Mesothelial cell of epicardium (in vitro differentiated cells): ENCODE data around the gene DOCK6. TPM values are rescaled to one million over a fixed set of nuclear protein-coding genes. Genes with fewer than 3 reads are reported as not detected.

Experiments used
- DNase-seq, 2 experiments: peaks; one replicate each; pipeline ENCODE4 v3.0.0; 2021; ENCODE audit warnings: low spot score in 2 of 2; ENCODE audit not compliant: unreplicated experiment in 2 of 2
- H3K27ac Mint-ChIP-seq: 2 replicates; pipeline ENCODE4 v1.8.0; 2021; ENCODE audit warnings: mixed read lengths
- H3K27me3 Mint-ChIP-seq: 2 replicates; pipeline ENCODE4 v1.8.0; 2021; ENCODE audit warnings: low read depth, mixed read lengths
- H3K36me3 Mint-ChIP-seq: 2 replicates; pipeline ENCODE4 v1.8.0; 2021; ENCODE audit warnings: mixed read lengths
- H3K4me1 Mint-ChIP-seq: 2 replicates; pipeline ENCODE4 v1.8.0; 2021; ENCODE audit warnings: mixed read lengths
- H3K4me3 Mint-ChIP-seq: 2 replicates; pipeline ENCODE4 v1.8.0; 2021; ENCODE audit warnings: mild to moderate bottlenecking, moderate library complexity, mixed read lengths
- H3K9me3 Mint-ChIP-seq: 2 replicates; pipeline ENCODE4 v1.8.0; 2021; ENCODE audit warnings: mixed read lengths
- CTCF ChIP-seq: fragments of 200-600 bp; sonication (generic); IDR thresholded peaks from one replicate; pipeline ENCODE4 v1.5.0; 2021; ENCODE audit warnings: antibody characterized with exemption; ENCODE audit not compliant: unreplicated experiment
- total RNA-seq: library from RNA; stranded (reverse); gene quantifications from 3 replicates; pipeline ENCODE4 v1.2.1, GENCODE V29; 2021

DOCK6 gene
- total RNA-seq, 1 donor from 2014 or later: 66.4 TPM

GRCh38 chr19:11214387-11214786, 47.9 kb downstream of the DOCK6 start:
- Mint-ChIP-seq H3K4me3 (no peak overlapping the region), H3K27me3 (no peaks in the 10 kb centered on the region), H3K27ac (no peak overlapping the region), H3K4me1 (no peaks in the 10 kb centered on the region), H3K36me3 (peaks cover 20% of the 10 kb centered on the region), H3K9me3 (no peaks in the 10 kb centered on the region)
- TF ChIP-seq CTCF: no peak
- DNase-seq: no peak

DNA sequence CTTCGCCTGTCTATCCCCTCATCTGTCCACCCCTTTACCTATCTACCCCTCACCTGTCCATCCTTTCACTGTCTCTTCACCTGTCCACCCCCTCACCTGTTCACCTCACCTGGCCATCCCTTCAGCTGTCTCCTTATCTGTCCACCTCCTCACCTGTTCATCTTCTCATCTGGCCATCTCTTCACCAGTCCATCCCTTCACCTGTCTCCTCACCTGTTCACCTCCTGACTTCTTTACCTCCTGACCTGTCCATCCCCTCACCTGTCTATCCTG, 51.7 kb downstream of the DOCK6 start:
- Mint-ChIP-seq H3K27ac (no peak overlapping the region), H3K4me3 (no peak overlapping the region)

GRCh38 chr19:11209839-11210655, 52.3 kb downstream of the DOCK6 start:
- Mint-ChIP-seq H3K36me3 (peaks cover 18% of the 10 kb centered on the region), H3K27ac (no peak overlapping the region), H3K9me3 (no peaks in the 10 kb centered on the region), H3K27me3 (no peaks in the 10 kb centered on the region), H3K4me3 (no peak overlapping the region), H3K4me1 (no peaks in the 10 kb centered on the region)
- no peak for TF ChIP-seq CTCF
- DNase-seq: no peak

More for the DNA sequence above, 51.7 kb downstream of the DOCK6 start:
- DNase-seq: no peak
- Mint-ChIP-seq H3K36me3 (peaks cover 22% of the 10 kb centered on the region), H3K4me1 (no peaks in the 10 kb centered on the region), H3K27me3 (no peaks in the 10 kb centered on the region), H3K9me3 (no peaks in the 10 kb centered on the region)
- no peak for TF ChIP-seq CTCF

- Mint-ChIP-seq H3K27me3 (no peaks in the 10 kb centered on the region), H3K27ac (no peak overlapping the region), H3K36me3 (peaks cover 14% of the 10 kb centered on the region), H3K4me3 (no peak overlapping the region), H3K9me3 (no peaks in the 10 kb centered on the region), H3K4me1 (no peaks in the 10 kb centered on the region)
- no peak for DNase-seq
- TF ChIP-seq CTCF: no peak
Observed at GRCh38 chr19:11208561-11209471, 53.5 kb downstream of the DOCK6 start.

DNA sequence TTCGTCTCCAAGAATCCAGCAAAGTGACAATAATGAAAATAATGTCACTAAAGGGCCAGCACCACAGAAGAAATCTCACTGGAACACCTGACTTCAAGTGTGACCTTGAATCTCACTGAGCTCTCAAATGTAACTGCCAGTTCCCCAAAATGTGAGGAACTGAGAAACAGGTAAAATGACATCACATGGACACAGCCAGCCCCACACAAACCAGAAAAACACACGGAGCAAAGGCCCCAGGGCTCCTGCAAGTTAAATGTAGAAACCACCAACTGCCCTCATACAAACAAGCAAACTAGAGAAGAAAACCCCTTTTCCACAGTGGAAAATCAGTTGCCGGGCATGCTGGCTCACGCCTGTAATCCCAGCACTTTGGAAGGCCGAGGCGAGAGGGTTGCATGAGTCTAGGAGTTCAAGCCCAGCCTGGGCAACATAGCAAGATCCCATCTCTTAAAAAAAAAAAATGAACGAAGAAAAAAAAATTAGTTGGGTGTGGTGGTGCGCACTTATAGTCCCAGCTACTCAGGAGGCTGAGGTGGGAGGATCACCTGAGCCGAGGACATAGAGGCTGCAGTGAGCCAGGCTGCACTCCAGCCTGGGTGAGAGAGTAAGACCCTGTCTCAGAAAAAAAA, 56.3 kb downstream of the DOCK6 start:
- Mint-ChIP-seq H3K27me3 (no peaks in the 10 kb centered on the region), H3K9me3 (no peaks in the 10 kb centered on the region), H3K36me3 (peaks cover 10% of the 10 kb centered on the region), H3K4me1 (peaks cover 6% of the 10 kb centered on the region), H3K27ac (no peak overlapping the region), H3K4me3 (no peak overlapping the region)
- DNase-seq: no peak
- no peak for TF ChIP-seq CTCF
